NK-92 (cell line): Measurements from ENCODE around the gene TSC22D1.

Experiments used
- DNase-seq: peaks from one replicate; lab custom pipeline; 2025; ENCODE audit not compliant: unreplicated experiment; lab: John Stamatoyannopoulos, UW

The TSC22D1 gene

GRCh38 chr13:44455769-44456168, 120.4 kb downstream of the TSC22D1 start:
- DNase-seq: no peak

GRCh38 chr13:44453881-44454280, 122.2 kb downstream of the TSC22D1 start:
- no peak for DNase-seq

GRCh38 chr13:44453069-44453468, 123.1 kb downstream of the TSC22D1 start:
- no peak for DNase-seq

- no peak for DNase-seq
These were observed 123.7 kb downstream of the TSC22D1 start for GRCh38 chr13:44452418-44452817.

- no peak for DNase-seq
These were observed 124.5 kb downstream of the TSC22D1 start for GRCh38 chr13:44451651-44452050.

- no peak for DNase-seq
These were observed 125.0 kb downstream of the TSC22D1 start for GRCh38 chr13:44451126-44451525.

- DNase-seq: no peak
These were observed 125.9 kb downstream of the TSC22D1 start for GRCh38 chr13:44449999-44450821.

- no peak for DNase-seq
These were observed 127.3 kb downstream of the TSC22D1 start for GRCh38 chr13:44448875-44449274.

- DNase-seq: no peak
These were observed 127.8 kb downstream of the TSC22D1 start for GRCh38 chr13:44448373-44448772.

- no peak for DNase-seq
These were observed 128.3 kb downstream of the TSC22D1 start for GRCh38 chr13:44447783-44448321.

- DNase-seq: no peak
These were observed 136.0 kb downstream of the TSC22D1 start for GRCh38 chr13:44440046-44440608.

GRCh38 chr13:44439452-44440024, 136.6 kb downstream of the TSC22D1 start:
- DNase-seq: no peak

GRCh38 chr13:44438234-44438579, 137.9 kb downstream of the TSC22D1 start:
- DNase-seq: no peak

- no peak for DNase-seq
These were observed 138.5 kb downstream of the TSC22D1 start for GRCh38 chr13:44437356-44438233.

- no peak for DNase-seq
These were observed 139.4 kb downstream of the TSC22D1 start for GRCh38 chr13:44436589-44437337.

- no peak for DNase-seq
These were observed 140.1 kb downstream of the TSC22D1 start for GRCh38 chr13:44435919-44436510.

- DNase-seq: peak; percentile 53
These were observed 140.8 kb downstream of the TSC22D1 start for GRCh38 chr13:44435142-44435918.

GRCh38 chr13:44434766-44435141, 141.4 kb downstream of the TSC22D1 start:
- no peak for DNase-seq
